Dedifferentiated amniotic fluid mesenchymal stem cell (primary cell): ENCODE data around the gene IL36B.

ENCODE experiments used
- DNase-seq: peaks from one replicate; pipeline ENCODE4 v3.0.0-alpha.2; 2016; ENCODE audit errors: extremely low spot score

The IL36B gene

GRCh38 chr2:113076954-113077669 lies 24.4 kb upstream of the IL36B start:
- no peak for DNase-seq

- no peak for DNase-seq
Observed at GRCh38 chr2:113075600-113075999, 22.9 kb upstream of the IL36B start.

GRCh38 chr2:113075030-113075429 lies 22.4 kb upstream of the IL36B start:
- no peak for DNase-seq

GRCh38 chr2:113073325-113073834 lies 20.7 kb upstream of the IL36B start:
- no peak for DNase-seq

- no peak for DNase-seq
Observed at GRCh38 chr2:113072584-113072983, 19.9 kb upstream of the IL36B start.

GRCh38 chr2:113070606-113070975 lies 17.9 kb upstream of the IL36B start:
- no peak for DNase-seq

- DNase-seq, result no peak
Observed at GRCh38 chr2:113069676-113070605, 17.3 kb upstream of the IL36B start.

GRCh38 chr2:113068706-113069485 lies 16.2 kb upstream of the IL36B start:
- DNase-seq, result no peak

- DNase-seq, result no peak
Observed at GRCh38 chr2:113068249-113068648, 15.6 kb upstream of the IL36B start.

GRCh38 chr2:113067681-113068080 lies 15.0 kb upstream of the IL36B start, which contains the start of gene IL1F10:
TSS of gene IL1F10 (plus strand) at chr2:113067970. CDS start at chr2:113072739, 4,769 bp downstream.
- DNase-seq, result no peak

GRCh38 chr2:113064898-113065297 lies 12.2 kb upstream of the IL36B start:
- DNase-seq, result no peak

GRCh38 chr2:113064281-113064680 lies 11.6 kb upstream of the IL36B start:
- no peak for DNase-seq

- DNase-seq, result no peak
Observed at GRCh38 chr2:113061896-113062770, 9.5 kb upstream of the IL36B start.

GRCh38 chr2:113061241-113061640 lies 8.6 kb upstream of the IL36B start:
- DNase-seq, result no peak

- DNase-seq, result no peak
Observed at GRCh38 chr2:113060796-113061195, 8.1 kb upstream of the IL36B start.

- no peak for DNase-seq
Observed at GRCh38 chr2:113060396-113060795, 7.7 kb upstream of the IL36B start.

- DNase-seq, result no peak
Observed at GRCh38 chr2:113058998-113059960, 6.6 kb upstream of the IL36B start, which contains the start of gene IL36RN. TSS of gene IL36RN (plus strand) at chr2:113059198. CDS start at chr2:113059439, 241 bp downstream.

- DNase-seq, result no peak
Observed at GRCh38 chr2:113058411-113058994, 5.8 kb upstream of the IL36B start.

GRCh38 chr2:113057117-113057516 lies 4.5 kb upstream of the IL36B start:
- no peak for DNase-seq
